MCF 10A (cell line): ENCODE results near the gene OTULINL. TPM values are rescaled to one million over a fixed set of nuclear protein-coding genes. Genes with fewer than 3 reads are reported as not detected.

Experiments
- BruUV-seq: library from RNA; stranded (reverse); fragments of 400-500 nt; replicated peaks from 2 replicates; lab custom pipeline; 2021; lab: Mats Ljungman, UMichigan
- CTCF ChIA-PET: fragments of 300-600 bp; sonication (Branson Sonifier 250); formaldehyde crosslinking; extraction: SDS; loops from one replicate; lab custom pipeline; 2021; ENCODE audit warnings: antibody characterized with exemption, inconsistent platforms; lab: Yijun Ruan, JAX
- POLR2A ChIA-PET: fragments of 300-600, 350-650 bp; sonication (Branson Sonifier 250); formaldehyde crosslinking; extraction: SDS; loops from one replicate; lab custom pipeline; 2020; ENCODE audit warnings: antibody characterized with exemption, inconsistent platforms; lab: Yijun Ruan, JAX
- DNase-seq: peaks from one replicate; pipeline ENCODE4 v3.0.0-alpha.2; 2018; ENCODE audit not compliant: unreplicated experiment
- H3K27ac Mint-ChIP-seq: one replicate; pipeline ENCODE4 v1.8.0; 2022; ENCODE audit warnings: mild to moderate bottlenecking, low read depth, mixed read lengths; ENCODE audit not compliant: unreplicated experiment
- H3K27me3 Mint-ChIP-seq: one replicate; pipeline ENCODE4 v1.8.0; 2022; ENCODE audit warnings: mixed read lengths; ENCODE audit not compliant: insufficient read depth, unreplicated experiment
- H3K36me3 Mint-ChIP-seq: one replicate; pipeline ENCODE4 v1.8.0; 2022; ENCODE audit warnings: mild to moderate bottlenecking, moderate library complexity, mixed read lengths; ENCODE audit not compliant: insufficient read depth, unreplicated experiment
- H3K4me1 Mint-ChIP-seq: one replicate; pipeline ENCODE4 v1.8.0; 2022; ENCODE audit warnings: mixed read lengths; ENCODE audit not compliant: insufficient read depth, unreplicated experiment
- H3K4me3 Mint-ChIP-seq: one replicate; pipeline ENCODE4 v1.8.0; 2022; ENCODE audit warnings: mild to moderate bottlenecking, moderate library complexity, mixed read lengths; ENCODE audit not compliant: unreplicated experiment
- H3K9me3 Mint-ChIP-seq: one replicate; pipeline ENCODE4 v1.8.0; 2022; ENCODE audit warnings: mixed read lengths; ENCODE audit not compliant: unreplicated experiment
- intact Hi-C: fragments of 100-400 bp; cut with micrococcal nuclease; formaldehyde crosslinking; loops from 2 replicates; pipeline ENCODE4 v1.14.1; 2022
- total RNA-seq: library from RNA; stranded (reverse); gene quantifications from 2 replicates; pipeline ENCODE4 v1.2.3, GENCODE V29; 2022
- TF ChIP-seq, protein P1 (sequence below): fragments of 200-600 bp; IDR thresholded peaks from one replicate; pipeline ENCODE4 v1.8.0; 2022; ENCODE audit warnings: antibody characterized with exemption, mild to moderate bottlenecking; ENCODE audit not compliant: unreplicated experiment

The OTULINL gene
- total RNA-seq, 1 experiment from 2014 or later, result not detected

DNA sequence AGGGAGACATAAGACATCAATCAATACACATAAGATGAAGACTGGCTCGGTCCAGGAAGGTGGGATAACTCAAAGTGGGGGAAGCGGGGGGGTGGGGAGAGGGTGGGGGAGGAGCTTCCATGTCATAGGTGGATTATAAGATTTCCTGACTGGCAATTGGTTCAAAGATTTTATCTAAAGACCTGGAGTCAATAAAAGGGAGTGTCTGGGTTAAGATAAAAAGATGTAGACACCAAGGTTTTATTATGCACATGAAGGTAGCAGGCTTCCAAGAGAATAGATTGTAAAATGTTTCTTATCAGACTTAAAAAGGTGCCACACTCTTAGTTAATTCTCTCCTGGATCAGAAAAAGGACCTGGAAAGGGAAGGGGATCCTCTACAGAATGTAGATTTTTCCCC is 25.6 kb upstream of the OTULINL start:
- BruUV-seq, result no TSS peak
- POLR2A ChIA-PET, result no interaction called here
- H3K27ac Mint-ChIP-seq, result no peak overlapping the region

DNA sequence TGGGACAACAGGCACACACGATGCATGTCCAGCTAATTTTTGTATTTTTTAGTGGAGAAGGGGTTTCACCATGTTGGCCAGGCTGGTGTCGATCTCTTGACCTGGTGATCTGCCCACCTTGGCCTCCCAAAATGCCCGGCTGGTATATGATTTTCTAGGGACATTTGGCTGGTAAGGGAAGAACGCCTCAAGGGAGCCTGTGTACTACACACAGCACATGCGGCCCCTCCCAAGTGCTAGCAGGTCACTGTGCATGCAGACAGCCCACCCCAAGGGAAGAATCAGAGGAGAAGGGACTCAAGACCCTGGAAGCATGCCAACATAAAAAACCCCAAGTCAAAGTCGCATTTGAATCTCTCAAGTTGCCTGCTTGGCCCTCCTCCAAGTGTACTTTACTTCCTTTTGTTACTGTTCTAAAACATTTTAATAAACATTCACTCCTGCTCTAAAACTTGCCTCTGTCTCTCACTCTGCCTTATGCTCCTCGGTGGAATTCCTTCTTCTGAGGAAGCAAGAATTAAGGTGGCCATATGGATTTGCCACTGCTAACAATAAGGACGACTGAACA is 24.3 kb upstream of the OTULINL start:
- no peaks in the 10 kb centered on the region for H3K27me3 Mint-ChIP-seq
- no peak overlapping the region for H3K27ac Mint-ChIP-seq
- H3K9me3 Mint-ChIP-seq, result no peaks in the 10 kb centered on the region
- TF ChIP-seq, protein P1, sequence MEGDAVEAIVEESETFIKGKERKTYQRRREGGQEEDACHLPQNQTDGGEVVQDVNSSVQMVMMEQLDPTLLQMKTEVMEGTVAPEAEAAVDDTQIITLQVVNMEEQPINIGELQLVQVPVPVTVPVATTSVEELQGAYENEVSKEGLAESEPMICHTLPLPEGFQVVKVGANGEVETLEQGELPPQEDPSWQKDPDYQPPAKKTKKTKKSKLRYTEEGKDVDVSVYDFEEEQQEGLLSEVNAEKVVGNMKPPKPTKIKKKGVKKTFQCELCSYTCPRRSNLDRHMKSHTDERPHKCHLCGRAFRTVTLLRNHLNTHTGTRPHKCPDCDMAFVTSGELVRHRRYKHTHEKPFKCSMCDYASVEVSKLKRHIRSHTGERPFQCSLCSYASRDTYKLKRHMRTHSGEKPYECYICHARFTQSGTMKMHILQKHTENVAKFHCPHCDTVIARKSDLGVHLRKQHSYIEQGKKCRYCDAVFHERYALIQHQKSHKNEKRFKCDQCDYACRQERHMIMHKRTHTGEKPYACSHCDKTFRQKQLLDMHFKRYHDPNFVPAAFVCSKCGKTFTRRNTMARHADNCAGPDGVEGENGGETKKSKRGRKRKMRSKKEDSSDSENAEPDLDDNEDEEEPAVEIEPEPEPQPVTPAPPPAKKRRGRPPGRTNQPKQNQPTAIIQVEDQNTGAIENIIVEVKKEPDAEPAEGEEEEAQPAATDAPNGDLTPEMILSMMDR, result no peak
- H3K4me1 Mint-ChIP-seq, result peaks cover 5% of the 10 kb centered on the region
- no peak overlapping the region for H3K4me3 Mint-ChIP-seq
- no TSS peak for BruUV-seq
- ChIA-PET CTCF (interaction anchor here (0.7 kb wide), 1 partner anchor 30 kb away, joined by 4 read pairs; no protein-coding TSS in a partner anchor), POLR2A (no interaction called here)
- intact Hi-C loops, result no loop called here
- DNase-seq, result no peak
- no peaks in the 10 kb centered on the region for H3K36me3 Mint-ChIP-seq

More for the DNA sequence above, 25.6 kb upstream of the OTULINL start:
- TF ChIP-seq, protein P1, result no peak
- H3K4me1 Mint-ChIP-seq, result peaks cover 5% of the 10 kb centered on the region
- no peaks in the 10 kb centered on the region for H3K36me3 Mint-ChIP-seq
- CTCF ChIA-PET, result interaction anchor here (0.7 kb wide), 1 partner anchor 1032 kb away, joined by 3 read pairs; no protein-coding TSS in a partner anchor
- peaks cover 3% of the 10 kb centered on the region for H3K27me3 Mint-ChIP-seq
- no peak overlapping the region for H3K4me3 Mint-ChIP-seq
- intact Hi-C loops, result no loop called here
- no peaks in the 10 kb centered on the region for H3K9me3 Mint-ChIP-seq
- no peak for DNase-seq

DNA sequence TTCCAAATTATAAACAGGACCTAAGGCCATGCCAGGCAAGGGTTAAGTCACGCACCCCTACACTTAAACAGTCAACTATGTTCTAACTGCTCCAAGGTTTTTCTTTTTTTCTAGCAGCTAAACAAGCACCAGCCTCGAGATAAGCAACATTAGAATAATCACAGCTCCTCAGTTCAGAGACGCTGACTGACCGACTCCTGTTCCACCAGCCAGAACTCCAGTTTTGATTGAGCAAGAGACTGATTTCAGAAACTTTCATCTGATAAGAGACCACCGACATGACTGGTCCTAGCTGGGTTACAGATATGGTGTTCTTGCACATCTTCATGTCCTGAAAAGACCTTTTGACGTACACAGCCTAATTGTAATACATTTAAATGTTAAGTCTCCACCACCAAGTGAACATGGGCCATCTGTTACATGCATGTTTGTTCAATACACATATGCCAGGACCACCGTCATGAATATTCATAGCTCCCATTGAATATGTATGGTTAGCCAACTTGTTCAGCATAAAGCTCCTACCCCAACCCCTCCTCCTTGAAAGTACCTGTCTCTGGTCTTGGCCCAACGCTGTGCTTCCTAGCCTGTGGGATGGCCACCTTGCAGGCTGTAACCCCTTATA is 23.7 kb upstream of the OTULINL start:
- BruUV-seq, result no TSS peak
- H3K27me3 Mint-ChIP-seq, result no peaks in the 10 kb centered on the region
- intact Hi-C loops, result no loop called here
- POLR2A ChIA-PET, result no interaction called here
- H3K27ac Mint-ChIP-seq, result no peak overlapping the region
- no peaks in the 10 kb centered on the region for H3K36me3 Mint-ChIP-seq
- TF ChIP-seq, protein P1, result no peak
- CTCF ChIA-PET, result no interaction called here
- H3K9me3 Mint-ChIP-seq, result no peaks in the 10 kb centered on the region
- DNase-seq, result no peak
- H3K4me1 Mint-ChIP-seq, result peaks cover 5% of the 10 kb centered on the region
- H3K4me3 Mint-ChIP-seq, result no peak overlapping the region

DNA sequence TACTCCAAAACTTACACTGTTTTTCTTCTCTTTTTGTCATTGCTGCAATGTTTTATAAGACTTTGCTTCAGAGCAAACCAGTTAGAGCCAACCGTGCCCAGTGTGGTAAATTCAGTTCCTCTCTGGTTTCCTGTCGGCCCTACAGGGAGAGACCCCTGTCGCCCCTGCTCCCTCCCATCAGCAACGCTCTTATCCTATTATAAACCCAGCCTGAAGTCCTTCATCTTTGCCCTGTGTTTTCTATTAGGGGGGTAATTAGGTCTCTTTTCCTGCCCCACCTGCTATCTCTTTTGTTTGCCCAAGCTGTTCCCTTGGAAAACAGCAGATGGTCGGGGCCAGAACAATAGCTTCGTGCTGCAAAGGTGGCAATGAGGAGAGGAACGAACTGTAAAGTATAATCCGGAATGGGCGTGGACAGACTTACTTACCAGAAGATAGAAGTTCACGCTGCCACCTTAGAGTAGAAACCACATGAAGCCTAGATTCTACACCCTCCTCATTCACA is 21.4 kb upstream of the OTULINL start:
- no peaks in the 10 kb centered on the region for H3K9me3 Mint-ChIP-seq
- TF ChIP-seq, protein P1, result no peak
- ChIA-PET CTCF (no interaction called here), POLR2A (no interaction called here)
- H3K4me1 Mint-ChIP-seq, result no peaks in the 10 kb centered on the region
- intact Hi-C loops, result no loop called here
- no peak overlapping the region for H3K27ac Mint-ChIP-seq
- DNase-seq, result no peak
- H3K36me3 Mint-ChIP-seq, result no peaks in the 10 kb centered on the region
- H3K4me3 Mint-ChIP-seq, result no peak overlapping the region
- no peaks in the 10 kb centered on the region for H3K27me3 Mint-ChIP-seq
- no TSS peak for BruUV-seq
